Measurements from ENCODE around the gene ERAL1. TPM values are rescaled to one million over a fixed set of nuclear protein-coding genes. Genes with fewer than 3 reads are reported as not detected.

ERAL1 gene
- total RNA-seq, 1 experiment from 2014 or later = 47.2 TPM

DNA sequence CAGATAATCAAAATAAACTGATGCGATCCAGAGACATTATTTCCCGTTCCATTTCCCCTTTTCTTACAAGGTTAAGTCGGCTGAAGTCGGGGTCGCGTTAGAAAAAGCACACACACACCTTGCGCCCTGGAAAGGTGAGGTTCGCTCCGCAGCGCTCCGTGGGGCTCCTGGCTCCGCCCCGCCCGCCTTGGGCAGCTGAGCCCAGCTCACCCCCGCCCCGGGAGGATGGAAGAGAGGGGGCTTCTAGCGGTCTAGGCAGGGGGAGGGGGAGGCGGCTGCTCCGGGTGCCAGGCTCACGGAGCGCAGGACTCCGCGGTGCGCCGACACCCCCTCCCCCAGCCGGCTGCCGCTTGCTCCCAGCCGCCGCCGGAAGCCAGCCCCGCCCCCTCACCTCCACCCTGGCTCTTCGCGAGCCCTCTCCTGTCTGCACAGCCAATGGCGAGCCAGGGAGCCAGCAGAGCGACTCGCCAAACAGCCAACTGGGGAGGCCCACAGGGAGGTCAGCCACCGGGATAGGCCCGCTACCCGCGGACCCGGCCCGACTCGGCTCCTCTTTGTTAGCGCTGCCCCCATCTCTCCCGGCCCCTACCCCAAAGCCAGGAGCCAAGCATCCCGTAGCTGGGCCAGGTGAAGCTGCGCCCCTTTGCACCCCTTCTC lies 42.6 kb upstream of the ERAL1 start:
- CTCF ChIA-PET = interaction anchor here (0.7 to 1.1 kb wide), 2 partner anchors 49 to 571 kb away, joined by 4 to 6 read pairs; no protein-coding TSS in a partner anchor
- TF ChIP-seq, protein P1, sequence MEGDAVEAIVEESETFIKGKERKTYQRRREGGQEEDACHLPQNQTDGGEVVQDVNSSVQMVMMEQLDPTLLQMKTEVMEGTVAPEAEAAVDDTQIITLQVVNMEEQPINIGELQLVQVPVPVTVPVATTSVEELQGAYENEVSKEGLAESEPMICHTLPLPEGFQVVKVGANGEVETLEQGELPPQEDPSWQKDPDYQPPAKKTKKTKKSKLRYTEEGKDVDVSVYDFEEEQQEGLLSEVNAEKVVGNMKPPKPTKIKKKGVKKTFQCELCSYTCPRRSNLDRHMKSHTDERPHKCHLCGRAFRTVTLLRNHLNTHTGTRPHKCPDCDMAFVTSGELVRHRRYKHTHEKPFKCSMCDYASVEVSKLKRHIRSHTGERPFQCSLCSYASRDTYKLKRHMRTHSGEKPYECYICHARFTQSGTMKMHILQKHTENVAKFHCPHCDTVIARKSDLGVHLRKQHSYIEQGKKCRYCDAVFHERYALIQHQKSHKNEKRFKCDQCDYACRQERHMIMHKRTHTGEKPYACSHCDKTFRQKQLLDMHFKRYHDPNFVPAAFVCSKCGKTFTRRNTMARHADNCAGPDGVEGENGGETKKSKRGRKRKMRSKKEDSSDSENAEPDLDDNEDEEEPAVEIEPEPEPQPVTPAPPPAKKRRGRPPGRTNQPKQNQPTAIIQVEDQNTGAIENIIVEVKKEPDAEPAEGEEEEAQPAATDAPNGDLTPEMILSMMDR (IDR thresholded peaks at IDR 0.05; ENCODE audit: unreplicated experiment) = no peak
- BruUV-seq (replicated peaks) = no TSS peak
- H3K9me3 Mint-ChIP-seq (ENCODE audit: low read depth, unreplicated experiment) = no peaks in the 10 kb centered on the region
- peaks cover 28% of the 10 kb centered on the region for H3K4me1 Mint-ChIP-seq (ENCODE audit: low read depth, unreplicated experiment)
- peaks cover 55% of the 10 kb centered on the region for H3K36me3 Mint-ChIP-seq (ENCODE audit: insufficient read depth, unreplicated experiment)
- H3K27me3 Mint-ChIP-seq (ENCODE audit: unreplicated experiment) = no peaks in the 10 kb centered on the region
- peak; percentile 99 for DNase-seq
- H3K27ac Mint-ChIP-seq (ENCODE audit: unreplicated experiment) = peak overlapping the region; percentile 85
- intact Hi-C loops (cut with micrococcal nuclease; ENCODE audit: unreplicated experiment) = no loop called here
- peak overlapping the region; percentile 85 for H3K4me3 Mint-ChIP-seq (ENCODE audit: low read depth, unreplicated experiment)

DNA sequence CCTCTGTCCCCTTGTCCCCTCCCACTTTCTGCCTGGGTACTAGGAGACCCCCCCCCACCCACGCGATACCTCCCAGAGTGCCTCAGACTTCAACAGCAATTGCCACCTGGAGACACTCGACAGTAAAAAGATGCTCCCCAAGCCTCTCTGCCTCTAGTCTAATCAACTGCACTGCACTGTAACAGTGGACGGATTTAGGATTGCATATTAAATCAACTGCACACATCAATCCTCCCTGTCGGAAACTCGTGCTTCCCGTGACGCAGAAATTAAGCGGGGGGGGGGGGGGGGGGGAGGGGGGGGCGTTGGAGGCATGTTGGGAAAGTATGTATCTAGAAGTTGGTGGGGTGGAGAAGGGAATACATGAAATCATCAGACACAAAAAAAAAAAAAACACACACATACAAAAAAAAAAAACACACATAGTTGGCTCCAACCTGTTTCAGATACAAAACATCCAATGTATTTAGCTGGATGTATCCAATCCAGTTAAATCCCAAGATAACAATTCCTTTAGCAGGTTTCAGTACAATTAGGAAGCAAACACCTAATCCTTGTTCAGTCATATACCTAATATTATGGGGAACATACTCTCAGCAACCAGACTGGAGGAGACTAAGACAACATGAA lies 42.0 kb upstream of the ERAL1 start:
- H3K27ac Mint-ChIP-seq (ENCODE audit: unreplicated experiment) = peak overlapping the region; percentile 70

DNA sequence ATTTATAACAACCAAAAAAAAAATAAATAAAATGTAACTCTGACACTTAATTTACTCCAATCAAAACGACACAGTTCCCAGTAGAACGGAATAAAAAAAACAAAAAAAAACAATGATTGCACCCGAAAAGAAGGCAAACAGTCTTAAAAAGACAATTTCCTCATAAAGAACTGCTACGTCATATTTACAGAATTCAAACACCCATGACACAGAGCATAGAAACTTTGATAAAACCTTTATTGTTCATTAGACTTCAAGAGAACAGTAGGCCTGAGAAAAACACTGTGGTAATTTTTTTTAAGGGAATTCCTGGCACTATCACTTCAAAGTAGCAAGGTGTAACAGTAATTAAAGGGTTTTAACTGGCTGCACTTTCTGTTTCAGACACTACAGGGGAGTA lies 38.3 kb upstream of the ERAL1 start:
- CTCF ChIA-PET = no interaction called here
- Mint-ChIP-seq H3K27ac (ENCODE audit: unreplicated experiment) (no peak overlapping the region), H3K9me3 (ENCODE audit: low read depth, unreplicated experiment) (no peaks in the 10 kb centered on the region), H3K4me3 (ENCODE audit: low read depth, unreplicated experiment) (no peak overlapping the region), H3K36me3 (ENCODE audit: insufficient read depth, unreplicated experiment) (peaks cover 20% of the 10 kb centered on the region), H3K4me1 (ENCODE audit: low read depth, unreplicated experiment) (no peaks in the 10 kb centered on the region), H3K27me3 (ENCODE audit: unreplicated experiment) (no peaks in the 10 kb centered on the region)
- intact Hi-C loops (cut with micrococcal nuclease; ENCODE audit: unreplicated experiment) = no loop called here
- TF ChIP-seq, protein P1 (IDR thresholded peaks at IDR 0.05; ENCODE audit: unreplicated experiment) = no peak
- BruUV-seq (replicated peaks) = no TSS peak
- no peak for DNase-seq

More for the DNA sequence above, 42.0 kb upstream of the ERAL1 start:
- BruUV-seq (replicated peaks) = no TSS peak
- peaks cover 23% of the 10 kb centered on the region for H3K4me1 Mint-ChIP-seq (ENCODE audit: low read depth, unreplicated experiment)
- intact Hi-C loops (cut with micrococcal nuclease; ENCODE audit: unreplicated experiment) = no loop called here
- no peaks in the 10 kb centered on the region for H3K27me3 Mint-ChIP-seq (ENCODE audit: unreplicated experiment)
- H3K36me3 Mint-ChIP-seq (ENCODE audit: insufficient read depth, unreplicated experiment) = peaks cover 49% of the 10 kb centered on the region
- H3K4me3 Mint-ChIP-seq (ENCODE audit: low read depth, unreplicated experiment) = peak overlapping the region; percentile 85
- CTCF ChIA-PET = interaction anchor here (0.6 to 0.8 kb wide), 3 partner anchors 17 to 570 kb away, joined by 4 to 7 read pairs (median 5); no protein-coding TSS in a partner anchor
- no peaks in the 10 kb centered on the region for H3K9me3 Mint-ChIP-seq (ENCODE audit: low read depth, unreplicated experiment)
- no peak for DNase-seq
- TF ChIP-seq, protein P1 (IDR thresholded peaks at IDR 0.05; ENCODE audit: unreplicated experiment) = no peak

DNA sequence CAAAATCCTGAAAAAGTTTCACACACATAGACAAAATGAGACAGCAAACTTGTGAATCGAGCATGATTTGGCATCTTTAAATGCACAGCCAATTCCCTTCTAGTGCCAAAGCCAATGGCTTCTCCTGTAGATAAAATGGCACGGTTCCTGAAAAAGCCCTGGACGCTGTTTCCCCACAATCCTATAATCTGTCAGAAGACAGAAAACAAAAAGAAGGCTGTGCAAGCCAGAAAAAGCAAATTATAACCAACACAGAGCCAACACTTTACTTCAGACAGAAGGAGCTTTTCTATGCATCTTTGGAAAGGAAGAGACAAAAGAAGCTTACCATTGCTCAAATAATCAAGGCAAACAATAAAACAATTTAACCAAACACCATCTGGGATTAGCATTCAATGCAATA lies 36.0 kb upstream of the ERAL1 start:
- no peaks in the 10 kb centered on the region for H3K36me3 Mint-ChIP-seq (ENCODE audit: insufficient read depth, unreplicated experiment)
- intact Hi-C loops (cut with micrococcal nuclease; ENCODE audit: unreplicated experiment) = no loop called here
- CTCF ChIA-PET = no interaction called here
- H3K4me3 Mint-ChIP-seq (ENCODE audit: low read depth, unreplicated experiment) = no peak overlapping the region
- H3K4me1 Mint-ChIP-seq (ENCODE audit: low read depth, unreplicated experiment) = no peaks in the 10 kb centered on the region
- no peak overlapping the region for H3K27ac Mint-ChIP-seq (ENCODE audit: unreplicated experiment)
- TF ChIP-seq, protein P1 (IDR thresholded peaks at IDR 0.05; ENCODE audit: unreplicated experiment) = no peak
- no peaks in the 10 kb centered on the region for H3K27me3 Mint-ChIP-seq (ENCODE audit: unreplicated experiment)
- no TSS peak for BruUV-seq (replicated peaks)
- H3K9me3 Mint-ChIP-seq (ENCODE audit: low read depth, unreplicated experiment) = no peaks in the 10 kb centered on the region
- no peak for DNase-seq

Data from Calu3 (cell line).